GM18517 (cell line): Measurements from ENCODE around the gene PTCD2.
"Not testable (repeated sequence)": the region's sequence is repeated elsewhere in the genome, so short reads cannot be mapped to it uniquely, and the experiment has no call there.

Experiments
- ATAC-seq: cut with Tn5 transposase; IDR thresholded peaks from one replicate; pipeline ENCODE4 v1.9.1; 2021; ENCODE audit warnings: mild to moderate bottlenecking, moderate library complexity; ENCODE audit not compliant: unreplicated experiment

Gene PTCD2

GRCh38 chr5:72296256-72296655 lies 23.9 kb upstream of the PTCD2 start:
- no peak for ATAC-seq

- ATAC-seq = peak; percentile 62
Observed at GRCh38 chr5:72298136-72298535, 22.0 kb upstream of the PTCD2 start.

DNA sequence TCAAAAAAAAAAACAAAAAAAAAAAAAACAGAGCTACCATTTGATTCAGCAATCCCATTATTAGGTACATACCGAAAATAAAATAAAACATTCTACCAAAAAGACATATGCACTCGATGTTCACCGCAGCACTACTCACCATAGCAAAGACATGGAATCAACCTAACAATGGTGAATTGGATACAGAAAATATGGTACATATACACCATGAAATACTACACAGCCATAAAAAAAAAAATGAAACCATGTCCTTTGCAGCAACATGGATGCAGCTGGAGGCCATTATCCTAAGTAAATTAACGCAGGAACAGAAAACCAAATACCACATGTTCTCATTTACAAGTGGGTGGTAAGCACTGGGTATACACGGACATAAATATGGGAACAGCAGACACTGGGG lies 21.5 kb upstream of the PTCD2 start:
- no peak for ATAC-seq

DNA sequence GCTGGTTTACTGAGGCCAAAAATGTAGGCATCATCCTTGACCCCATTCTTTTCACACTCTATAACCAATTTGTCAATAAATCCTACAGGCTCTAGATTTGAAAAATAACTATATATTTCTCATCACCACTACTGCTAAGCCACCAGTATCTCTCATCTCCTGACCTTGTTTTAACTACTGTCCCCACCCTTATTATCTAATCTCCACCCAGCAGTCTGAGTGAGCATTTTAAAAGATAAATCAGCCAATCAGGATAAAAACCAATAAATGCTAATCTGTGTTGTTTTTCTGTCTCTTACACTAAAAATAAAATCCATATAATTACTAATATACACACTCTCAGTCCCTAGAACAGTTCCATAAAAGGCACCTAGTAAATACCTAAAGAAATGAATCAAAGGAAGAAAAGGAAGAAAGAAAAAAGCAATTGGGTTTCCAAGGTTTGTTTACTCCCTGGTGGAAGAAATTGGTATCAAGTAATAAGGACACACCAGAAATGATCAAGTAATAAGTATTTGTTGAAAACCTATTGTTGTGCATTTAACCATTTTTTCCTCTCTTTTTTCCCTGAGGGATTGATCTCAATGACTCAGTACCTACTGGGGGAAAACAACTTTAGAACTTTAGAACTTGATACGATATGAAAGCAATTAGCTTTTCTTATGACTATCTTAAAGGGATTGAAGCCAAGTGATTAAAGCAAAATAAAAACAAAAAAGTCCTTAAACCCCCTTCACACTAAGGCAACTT lies 19.4 kb upstream of the PTCD2 start:
- no peak for ATAC-seq

- peak; percentile 50 for ATAC-seq
Observed at GRCh38 chr5:72301557-72301956, 18.6 kb upstream of the PTCD2 start.

- no peak for ATAC-seq
Observed at GRCh38 chr5:72302171-72302570, 18.0 kb upstream of the PTCD2 start.

DNA sequence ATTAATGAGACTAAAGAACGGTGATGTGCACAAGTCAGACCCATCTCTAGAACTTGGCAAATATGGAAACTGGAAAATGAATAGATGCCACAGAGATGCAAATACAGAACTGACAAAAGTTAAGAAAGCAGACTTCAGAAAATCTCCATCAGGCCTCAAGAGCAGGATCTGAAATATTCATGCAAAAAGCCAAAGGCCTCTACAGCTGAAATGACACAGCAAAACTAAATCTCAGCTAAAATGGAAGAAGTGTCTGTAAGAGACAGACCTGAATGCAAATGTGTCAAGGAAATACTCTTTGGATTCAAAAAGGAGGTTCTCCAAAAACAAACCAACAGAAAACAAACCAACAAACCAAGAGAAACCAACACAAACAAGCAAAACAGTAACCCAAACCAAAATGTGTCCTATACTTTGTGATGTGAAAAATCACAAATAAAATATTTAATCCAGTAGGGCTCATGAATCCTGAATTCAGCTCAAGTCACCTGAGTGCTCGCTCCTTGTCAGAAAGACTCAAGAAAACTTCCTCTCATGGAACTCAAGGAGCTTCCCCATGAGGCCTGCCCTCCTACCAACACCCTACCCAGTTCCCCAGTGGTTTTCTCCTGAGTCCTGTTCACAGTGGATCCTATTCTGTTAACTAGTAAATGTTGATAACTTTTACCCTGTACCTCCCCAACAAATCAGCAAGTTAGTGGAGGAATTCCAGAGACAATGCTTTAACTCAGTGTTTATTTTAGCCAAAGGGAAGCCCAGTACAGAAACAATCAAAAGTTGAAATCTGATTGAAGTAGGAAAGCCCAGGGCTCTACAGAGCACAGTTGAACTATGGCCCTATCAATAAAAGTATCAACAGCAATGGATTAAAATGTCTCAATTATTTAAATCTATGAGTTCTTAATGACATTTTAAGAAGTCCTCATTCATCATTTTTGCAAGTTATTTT lies 14.7 kb upstream of the PTCD2 start:
- ATAC-seq = no peak

GRCh38 chr5:72307573-72307967 lies 12.6 kb upstream of the PTCD2 start:
- no peak for ATAC-seq

- peak; percentile 82 for ATAC-seq
Observed at GRCh38 chr5:72307968-72308852, 12.0 kb upstream of the PTCD2 start.

GRCh38 chr5:72308853-72309191 lies 11.4 kb upstream of the PTCD2 start:
- ATAC-seq = no peak

DNA sequence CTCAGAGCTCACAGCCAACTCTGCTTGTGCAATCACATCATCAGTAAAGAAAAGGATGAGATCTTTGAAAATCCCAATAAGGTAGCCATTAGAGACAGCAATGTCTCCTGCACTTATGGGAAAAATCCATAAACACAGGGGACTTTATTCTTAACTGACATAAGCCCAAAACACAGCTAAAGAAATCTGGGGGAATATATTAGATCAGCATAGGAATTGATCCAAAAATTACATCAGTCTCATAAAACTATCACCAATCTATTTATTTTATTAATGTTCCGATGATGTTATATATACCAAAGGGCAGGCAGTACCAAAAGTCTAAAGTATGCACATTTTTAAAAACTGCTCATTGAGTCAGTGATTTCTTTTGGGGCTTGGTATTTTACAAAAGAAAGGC lies 7.0 kb upstream of the PTCD2 start:
- ATAC-seq = no peak

DNA sequence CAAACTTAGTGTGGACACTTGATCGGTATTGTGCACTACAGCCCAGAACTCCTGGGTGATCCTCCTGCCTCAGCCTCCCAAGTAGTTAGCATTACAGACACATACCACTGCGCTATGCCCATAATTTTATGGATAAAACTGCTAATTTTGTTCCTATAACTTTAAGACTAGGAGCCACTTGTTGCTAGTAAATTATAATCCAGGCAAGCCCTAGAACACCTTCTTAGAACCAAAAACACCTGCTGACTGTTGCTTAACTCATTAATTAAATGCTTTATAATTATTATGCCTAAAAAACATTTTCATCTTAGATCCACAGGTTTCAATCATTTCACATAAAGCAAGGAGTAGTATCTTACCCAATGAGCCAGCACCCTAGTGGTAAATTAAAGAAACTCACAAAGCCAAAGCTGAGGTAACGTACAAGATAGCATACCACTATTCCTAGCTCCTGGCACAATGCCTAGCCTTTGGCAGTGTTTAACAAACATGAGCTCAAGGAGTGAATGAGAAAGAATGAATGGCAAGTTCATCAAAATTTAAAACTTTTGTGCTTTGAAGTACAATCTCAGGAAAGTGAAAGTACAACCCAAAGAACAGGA lies 5.5 kb upstream of the PTCD2 start:
- no peak for ATAC-seq

- ATAC-seq = not testable (repeated sequence)
Observed at GRCh38 chr5:72319435-72319975, 668 bp upstream of the PTCD2 start.

GRCh38 chr5:72324189-72324825 lies 4.1 kb downstream of the PTCD2 start:
- no peak for ATAC-seq

DNA sequence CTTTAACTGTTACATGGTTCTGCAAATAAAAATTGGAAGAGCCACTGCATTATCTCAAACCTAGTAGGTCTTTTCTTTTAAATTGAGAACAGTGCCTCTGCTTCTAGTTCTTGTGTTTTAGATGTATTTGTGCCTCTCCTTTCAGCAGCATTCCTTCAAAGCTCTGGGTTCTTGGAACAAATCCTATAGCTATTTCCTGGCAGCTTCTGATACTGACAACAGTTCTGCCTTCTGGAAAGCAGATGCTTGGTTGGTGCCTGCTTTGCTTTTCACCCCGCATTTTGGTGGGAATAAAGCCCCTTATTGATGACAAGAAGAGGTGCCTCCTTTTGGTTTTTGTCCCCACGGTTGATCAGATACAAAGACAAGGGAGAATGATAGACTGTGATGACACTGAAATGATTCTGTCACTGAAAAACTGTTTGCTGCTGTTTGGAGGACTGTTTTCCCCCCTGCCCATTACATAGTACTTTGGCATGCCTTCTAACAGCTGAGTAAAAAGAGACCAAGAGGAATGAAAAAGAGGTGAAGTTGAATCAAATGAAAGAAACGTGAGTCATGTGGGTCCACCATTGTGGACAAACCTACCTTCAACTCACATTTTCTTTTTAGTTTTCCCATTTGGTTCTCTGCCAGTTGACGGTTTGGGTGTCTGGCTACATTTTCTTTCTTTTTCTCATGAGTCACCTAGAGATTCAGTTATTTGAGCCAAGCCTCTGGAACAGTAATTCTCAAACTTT lies 5.6 kb downstream of the PTCD2 start:
- ATAC-seq = no peak

DNA sequence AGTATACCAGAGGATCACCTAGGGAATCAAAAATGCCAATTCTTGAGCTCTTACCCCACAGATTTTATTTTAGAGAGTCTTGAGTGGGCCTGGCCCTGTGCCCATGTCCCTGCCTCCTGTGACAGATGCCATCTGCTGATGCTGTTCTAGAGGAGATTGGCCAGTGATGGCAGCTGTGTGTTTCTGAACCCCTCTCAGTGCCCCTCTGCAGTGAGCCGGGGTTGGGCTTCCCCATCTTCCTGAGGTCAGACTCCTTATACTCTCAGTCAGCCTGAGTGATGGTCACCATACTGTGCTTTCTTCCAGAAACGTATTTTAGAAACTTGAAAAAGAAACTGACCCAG lies 6.1 kb downstream of the PTCD2 start:
- ATAC-seq = no peak

GRCh38 chr5:72328172-72328571 lies 8.0 kb downstream of the PTCD2 start:
- ATAC-seq = no peak

DNA sequence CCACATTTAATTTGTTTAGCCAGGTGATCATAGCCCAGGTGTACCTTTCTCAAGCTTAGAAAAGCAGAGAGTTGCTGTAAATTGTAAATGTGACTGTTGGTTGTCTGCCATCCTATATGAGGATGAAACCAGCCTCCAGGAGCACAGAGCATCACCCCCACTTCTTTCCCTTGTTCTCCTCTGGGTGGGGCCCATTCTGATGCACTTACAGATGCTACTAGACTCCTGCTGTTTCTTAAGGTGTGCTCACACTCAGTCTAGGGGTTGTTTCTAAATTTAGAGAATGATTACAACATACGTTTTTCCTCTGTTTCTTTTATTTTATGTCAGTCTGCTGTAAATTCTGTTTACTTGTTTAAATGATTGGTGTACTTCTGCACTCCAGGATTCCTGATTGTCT lies 10.5 kb downstream of the PTCD2 start:
- ATAC-seq = no peak

GRCh38 chr5:72337159-72337558 lies 17.0 kb downstream of the PTCD2 start:
- ATAC-seq = no peak
